Body of pancreas (tissue), 4 donors: Measurements from ENCODE around the gene SPP1. TPM values are rescaled to one million over a fixed set of nuclear protein-coding genes. Genes with fewer than 3 reads are reported as not detected.

ENCODE experiments used
- ATAC-seq: fragments of 150-250 bp; one replicate; pipeline ENCODE4 v1.9.1; 2016
- DNase-seq, 4 donors: peaks; one replicate each; pipeline ENCODE4 v3.0.0-alpha.2; 2019
- H3K27ac ChIP-seq, 4 donors: fragments of 200-600 bp; sonication (generic); 1 replicate in 3 of 4; 2 replicates in 1 of 4; pipeline versions ENCODE4 v1.5.1 to v1.6.1; 2016 to 2019; ENCODE audit warnings: mild to moderate bottlenecking in 1 of 4, mixed read lengths in 1 of 4, moderate library complexity in 1 of 4
- H3K27me3 ChIP-seq, 2 donors: fragments of 200-600 bp; sonication (generic); one replicate each; pipeline ENCODE4 v1.6.0; 2016; ENCODE audit warnings: mild to moderate bottlenecking in 1 of 2
- H3K36me3 ChIP-seq, 2 donors: fragments of 200-600 bp; sonication (generic); replicated peaks in 1 of 2; 2 replicates each; pipeline ENCODE4 v1.5.1; 2016; ENCODE audit warnings: low read depth in 2 of 2; ENCODE audit not compliant: insufficient read depth in 1 of 2
- H3K4me1 ChIP-seq: fragments of 200-600 bp; sonication (generic); one replicate; pipeline ENCODE4 v1.6.0; 2016
- H3K4me3 ChIP-seq, 2 donors: fragments of 200-600 bp; sonication (generic); 1 replicate in 1 of 2; 2 replicates in 1 of 2; pipeline ENCODE4 v1.5.1; 2016 to 2019
- H3K9me3 ChIP-seq, 3 donors: fragments of 200-600 bp; sonication (generic); 1 replicate in 2 of 3; 2 replicates in 1 of 3; pipeline ENCODE4 v1.5.1; 2016
- CTCF ChIP-seq, 7 experiments: fragments of 450-650 bp in 4 of 7; fragments of 200-600 bp in 3 of 7; sonication (generic) in 3 of 7; IDR thresholded peaks; one replicate each; pipeline ENCODE4 v1.5.1; 2016 to 2019; ENCODE audit warnings: antibody characterized with exemption in 7 of 7
- POLR2A ChIP-seq, 3 donors: fragments of 450-650 bp; IDR thresholded peaks; one replicate each; pipeline ENCODE4 v1.6.1; 2016; ENCODE audit warnings: antibody characterized with exemption in 3 of 3, mild to moderate bottlenecking in 2 of 3
- WGBS, 2 donors: methylation state at CpG; one replicate each; pipeline ENCODE4 v1.1.5; 2017; 5-methylcytosine and 5-hydroxymethylcytosine counted together
- intact Hi-C: fragments of 100-400 bp; cut with DNase I; formaldehyde crosslinking; loops from one replicate; pipeline ENCODE4 v1.15.1; 2023
- total RNA-seq, 2 donors: library from RNA; depleted of rRNA; stranded (reverse); fragments of >200 nt; gene quantifications; one replicate each; pipeline ENCODE4 v1.1.0, GENCODE V29; 2016

Gene SPP1
- total RNA-seq, 2 donors from 2014 or later: 62.8 to 154 TPM

GRCh38 chr4:87943660-87944149 lies 31.8 kb upstream of the SPP1 start:
- Histone ChIP-seq H3K36me3 (no peaks in the 10 kb centered on the region), H3K27me3 (no peaks in the 10 kb centered on the region), H3K4me1 (no peaks in the 10 kb centered on the region), H3K27ac (no peak overlapping the region), H3K4me3 (no peak overlapping the region), H3K9me3 (no peaks in the 10 kb centered on the region)
- TF ChIP-seq CTCF (IDR thresholded peaks at IDR 0.05): no peak
- TF ChIP-seq POLR2A (IDR thresholded peaks at IDR 0.05): no peak
- no peak for DNase-seq
- ATAC-seq: no peak
- intact Hi-C loops: no loop called here
- WGBS, 2 donors: 79% methylated on average over 3 of the region's 3 CpGs

GRCh38 chr4:87944967-87945366 lies 30.5 kb upstream of the SPP1 start:
- no peak for TF ChIP-seq POLR2A (IDR thresholded peaks at IDR 0.05)
- TF ChIP-seq CTCF (IDR thresholded peaks at IDR 0.05): no peak
- WGBS, 2 donors: 84 to 85% methylated on average over 8 of the region's 8 CpGs
- H3K27me3 ChIP-seq: no peaks in the 10 kb centered on the region

GRCh38 chr4:87946766-87947165 lies 28.7 kb upstream of the SPP1 start:
- H3K36me3 ChIP-seq: no peaks in the 10 kb centered on the region
- H3K9me3 ChIP-seq: no peaks in the 10 kb centered on the region
- H3K27me3 ChIP-seq: no peaks in the 10 kb centered on the region
- H3K27ac ChIP-seq: no peak overlapping the region
- H3K4me1 ChIP-seq: peaks cover 15% of the 10 kb centered on the region
- ATAC-seq (no peak), DNase-seq (no peak)
- intact Hi-C loops: no loop called here
- 85 to 87% methylated on average over 3 of the region's 3 CpGs for WGBS, 2 donors
- TF ChIP-seq POLR2A (IDR thresholded peaks at IDR 0.05) (no peak), CTCF (IDR thresholded peaks at IDR 0.05) (no peak)
- H3K4me3 ChIP-seq: no peak overlapping the region

More at GRCh38 chr4:87944967-87945366, 30.5 kb upstream of the SPP1 start:
- Histone ChIP-seq H3K9me3 (no peaks in the 10 kb centered on the region), H3K36me3 (no peaks in the 10 kb centered on the region), H3K27ac (no peak overlapping the region), H3K4me3 (no peak overlapping the region), H3K4me1 (peaks cover 4% of the 10 kb centered on the region)
- ATAC-seq (no peak), DNase-seq (no peak)
- intact Hi-C loops: no loop called here

GRCh38 chr4:87947381-87948160 lies 27.9 kb upstream of the SPP1 start:
- intact Hi-C loops: no loop called here
- 69 to 77% methylated on average over 6 of the region's 6 CpGs for WGBS, 2 donors
- Histone ChIP-seq H3K9me3 (no peaks in the 10 kb centered on the region), H3K4me1 (peaks cover 15% of the 10 kb centered on the region), H3K27me3 (no peaks in the 10 kb centered on the region), H3K4me3 (no peak overlapping the region), H3K27ac (no peak overlapping the region), H3K36me3 (no peaks in the 10 kb centered on the region)
- ATAC-seq (no peak), DNase-seq (no peak)
- TF ChIP-seq POLR2A (IDR thresholded peaks at IDR 0.05) (no peak), CTCF (IDR thresholded peaks at IDR 0.05) (no peak)

- Histone ChIP-seq H3K4me1 (peaks cover 15% of the 10 kb centered on the region), H3K4me3 (no peak overlapping the region), H3K9me3 (no peaks in the 10 kb centered on the region), H3K27me3 (no peaks in the 10 kb centered on the region), H3K27ac (peak overlapping the region in 2 of 4 donors; percentile 31 to 70), H3K36me3 (no peaks in the 10 kb centered on the region)
- intact Hi-C loops: no loop called here
- TF ChIP-seq POLR2A (IDR thresholded peaks at IDR 0.05) (no peak), CTCF (IDR thresholded peaks at IDR 0.05) (no peak)
- WGBS, 2 donors: 22 to 46% methylated on average over 1 of the region's 1 CpG
- ATAC-seq (peak; percentile 87), DNase-seq (peak in 3 of 4 donors; percentile 26 to 62 (median 44))
These were observed 25.6 kb upstream of the SPP1 start for GRCh38 chr4:87949961-87950360.
